Urothelium cell line (cell line): ENCODE measurements around the gene C2CD5.
"Not testable (repeated sequence)": the region's sequence is repeated elsewhere in the genome, so short reads cannot be mapped to it uniquely, and the experiment has no call there.

Experiments used
- DNase-seq: peaks from one replicate; pipeline ENCODE4 v3.0.0; 2011; ENCODE audit warnings: low spot score, mixed read lengths
- FAIRE-seq: peaks from 2 replicates; lab custom pipeline; 2011; peaks lifted over from hg19 to GRCh38; lab: Jason Lieb, UNC

The C2CD5 gene

GRCh38 chr12:22480814-22481213, 63.5 kb downstream of the C2CD5 start:
- not testable (repeated sequence) for DNase-seq, FAIRE-seq

- FAIRE-seq = no peak
- DNase-seq = no peak
Measured at GRCh38 chr12:22480016-22480415, 64.3 kb downstream of the C2CD5 start.

GRCh38 chr12:22477894-22478287, 66.5 kb downstream of the C2CD5 start:
- FAIRE-seq (no peak), DNase-seq (no peak)

- DNase-seq = no peak
- FAIRE-seq = no peak
Measured at GRCh38 chr12:22477166-22477893, 67.0 kb downstream of the C2CD5 start.

GRCh38 chr12:22476133-22476532, 68.2 kb downstream of the C2CD5 start:
- FAIRE-seq (no peak), DNase-seq (no peak)

- no peak for FAIRE-seq
- DNase-seq = no peak
Measured at GRCh38 chr12:22474970-22475720, 69.2 kb downstream of the C2CD5 start.

GRCh38 chr12:22473212-22473611, 71.1 kb downstream of the C2CD5 start:
- no peak for FAIRE-seq
- no peak for DNase-seq

- no peak for FAIRE-seq
Measured at GRCh38 chr12:22467190-22467589, 77.2 kb downstream of the C2CD5 start.

GRCh38 chr12:22463306-22463705, 81.0 kb downstream of the C2CD5 start:
- no peak for FAIRE-seq
- DNase-seq = no peak

More at GRCh38 chr12:22467190-22467589, 77.2 kb downstream of the C2CD5 start:
- DNase-seq = no peak

- FAIRE-seq = no peak
- no peak for DNase-seq
Measured at GRCh38 chr12:22461786-22462185, 82.6 kb downstream of the C2CD5 start.

- FAIRE-seq = no peak
Measured at GRCh38 chr12:22459838-22460490, 84.4 kb downstream of the C2CD5 start.

GRCh38 chr12:22458298-22458937, 85.9 kb downstream of the C2CD5 start:
- FAIRE-seq = no peak
- no peak for DNase-seq

More at GRCh38 chr12:22459838-22460490, 84.4 kb downstream of the C2CD5 start:
- DNase-seq = peak; percentile 31

GRCh38 chr12:22457085-22457484, 87.3 kb downstream of the C2CD5 start:
- FAIRE-seq = no peak
- no peak for DNase-seq

GRCh38 chr12:22453511-22453910, 90.8 kb downstream of the C2CD5 start:
- FAIRE-seq = no peak
- no peak for DNase-seq

GRCh38 chr12:22447223-22447622, 97.1 kb downstream of the C2CD5 start:
- DNase-seq = no peak
- no peak for FAIRE-seq

- DNase-seq, FAIRE-seq: not testable (repeated sequence)
Measured at GRCh38 chr12:22444317-22444665, 100.1 kb downstream of the C2CD5 start.

GRCh38 chr12:22443379-22444316, 100.7 kb downstream of the C2CD5 start:
- DNase-seq = peak; percentile 62
- no peak for FAIRE-seq

GRCh38 chr12:22437031-22437806, 107.1 kb downstream of the C2CD5 start:
- DNase-seq (no peak), FAIRE-seq (no peak)

- FAIRE-seq = no peak
- DNase-seq = no peak
Measured at GRCh38 chr12:22435583-22435982, 108.8 kb downstream of the C2CD5 start.
